Heart left ventricle (tissue), 16 donors: ENCODE results near the gene ZFP36. TPM values are rescaled to one million over a fixed set of nuclear protein-coding genes. Genes with fewer than 3 reads are reported as not detected.

Experiments used
- ATAC-seq, 4 donors: fragments of 200-7000 bp; cut with Tn5 transposase; one replicate each; pipeline ENCODE4 v1.9.1; 2020 to 2022; ENCODE audit warnings: moderate library complexity in 4 of 4, mild to moderate bottlenecking in 3 of 4, moderate number of reproducible peaks in 1 of 4
- DNase-seq, 5 donors: peaks; one replicate each; pipeline ENCODE4 v3.0.0-alpha.2; 2020
- H3K27ac ChIP-seq, 12 donors: fragments of 200-600 bp; sonication (generic) in 4 of 12; one replicate each; pipeline versions ENCODE4 v1.5.0 to v1.8.0; 2016 to 2022; ENCODE audit warnings: mild to moderate bottlenecking in 2 of 12
- H3K27me3 ChIP-seq, 9 donors: fragments of 200-600 bp; sonication (generic) in 2 of 9; one replicate each; pipeline versions ENCODE4 v1.5.1 to v1.8.0; 2016 to 2022; ENCODE audit warnings: mild to moderate bottlenecking in 3 of 9
- H3K36me3 ChIP-seq, 9 donors: fragments of 200-600 bp; sonication (generic) in 2 of 9; one replicate each; pipeline versions ENCODE4 v1.5.0 to v1.8.0; 2018 to 2022; ENCODE audit warnings: mild to moderate bottlenecking in 2 of 9
- H3K4me1 ChIP-seq, 12 donors: fragments of 200-600 bp; sonication (generic) in 4 of 12; one replicate each; pipeline versions ENCODE4 v1.5.0 to v1.8.0; 2016 to 2022; ENCODE audit warnings: mild to moderate bottlenecking in 3 of 12
- H3K4me3 ChIP-seq, 12 donors: fragments of 200-600 bp; sonication (generic) in 4 of 12; one replicate each; pipeline versions ENCODE4 v1.5.0 to v1.8.0; 2017 to 2022; ENCODE audit warnings: mild to moderate bottlenecking in 9 of 12, moderate library complexity in 4 of 12
- H3K9me3 ChIP-seq, 12 donors: fragments of 200-600 bp; sonication (generic) in 4 of 12; one replicate each; pipeline versions ENCODE4 v1.5.0 to v1.8.0; 2016 to 2022; ENCODE audit warnings: mild to moderate bottlenecking in 1 of 12
- POLR2A ChIP-seq, 2 donors: fragments of 450-650 bp; IDR thresholded peaks; one replicate each; pipeline ENCODE4 v1.6.1; 2017; ENCODE audit warnings: antibody characterized with exemption in 2 of 2, mild to moderate bottlenecking in 2 of 2, moderate library complexity in 2 of 2
- WGBS, 4 donors: extraction: QIAGEN DNeasy Blood & Tissue Kit in 2 of 4; methylation state at CpG; one replicate each; pipeline versions ENCODE4 v1.1.5 to v1.1.7; 2013 to 2018; 5-methylcytosine and 5-hydroxymethylcytosine counted together
- intact Hi-C, 10 donors: fragments of 100-400 bp; cut with DNase I; formaldehyde crosslinking; loops; one replicate each; pipeline versions ENCODE4 v1.11.1 to v1.14.2; 2022
- polyA plus RNA-seq, 2 donors: library from polyadenylated mRNA; stranded (reverse); fragments of 200-250 nt; gene quantifications; one replicate each; pipeline ENCODE4 v1.2.3, GENCODE V29; 2013
- total RNA-seq, 9 donors: library from RNA; depleted of rRNA in 2 of 9; stranded (reverse); fragments of >200 nt in 2 of 9; fragmentation: NEBNext Ultra II Directional in 3 of 9; extraction: Animal tissue kit (Norgen Biotek cat#: 25700) in 3 of 9; gene quantifications; one replicate each; pipeline versions ENCODE4 v1.1.0 to v1.2.4, GENCODE V29; 2016 to 2023
- TF ChIP-seq, protein P1 (sequence below), 12 donors: fragments of 200-600 bp; sonication (generic) in 4 of 12; IDR thresholded peaks; one replicate each; pipeline versions ENCODE4 v1.5.0 to v1.8.0; 2018 to 2022; ENCODE audit warnings: antibody characterized with exemption in 12 of 12, mild to moderate bottlenecking in 5 of 12
- donor health status: ischemic (EF 13 %, LVEDD 7.1; RV severe dilation, severe dysfunction).
- donor health status: healthy with polysubstance abuse.
- donor health status: DM: no; HTN: yes; CAD: no.
- donor health status: DM: no; HTN: no; CAD: no.
- donor health status: ischemic (EF 25% LVEDD 6.9; RV normal size, moderate dysfunction).
- donor health status: ischemic (EF 25% LVEDD 5.7; RV mildly dilated, moderate dysfunction).
- donor health status: healthy.
- donor health status: DM: yes; HTN: yes; CAD: no.
- donor health status: ischemic (EF 35%, LVEDD 5.7; RV mildly dilated, moderate dysfunction).
- donor health status: nonischemic (EF 11% LVEDD 7.7; RV severe dilation, severe dysfunction).
- donor health status: DM: yes; HTN: yes; CAD: no.
- donor health status: PGD.
- donor health status: ischemic (EF 29% LVEDD 5.4; RV normal size, mild dysfunction).
- donor health status: nonischemic (EF 23%, LVEDD 6.1; RV moderate dilation, normal function).

The ZFP36 gene
- total and polyA plus RNA-seq, 11 donors: 16.1 to 145 (median 51.1) TPM

- DNase-seq: peak; percentile 69 to 88 (median 84)
- 74 to 87% (median 86%) methylated on average over 10 to 11 of the region's 11 CpGs for WGBS, 4 donors
- H3K4me3 ChIP-seq: peak overlapping the region in 3 of 12 donors; percentile 2 to 44 (median 20)
- H3K27ac ChIP-seq: peak overlapping the region; percentile 11 to 100 (median 79)
- H3K36me3 ChIP-seq: peaks cover 0 to 42% (median 26%) of the 10 kb centered on the region in 9 donors
- peak in 3 of 4 donors; percentile 18 to 35 (median 22) for ATAC-seq
- TF ChIP-seq, protein P1, sequence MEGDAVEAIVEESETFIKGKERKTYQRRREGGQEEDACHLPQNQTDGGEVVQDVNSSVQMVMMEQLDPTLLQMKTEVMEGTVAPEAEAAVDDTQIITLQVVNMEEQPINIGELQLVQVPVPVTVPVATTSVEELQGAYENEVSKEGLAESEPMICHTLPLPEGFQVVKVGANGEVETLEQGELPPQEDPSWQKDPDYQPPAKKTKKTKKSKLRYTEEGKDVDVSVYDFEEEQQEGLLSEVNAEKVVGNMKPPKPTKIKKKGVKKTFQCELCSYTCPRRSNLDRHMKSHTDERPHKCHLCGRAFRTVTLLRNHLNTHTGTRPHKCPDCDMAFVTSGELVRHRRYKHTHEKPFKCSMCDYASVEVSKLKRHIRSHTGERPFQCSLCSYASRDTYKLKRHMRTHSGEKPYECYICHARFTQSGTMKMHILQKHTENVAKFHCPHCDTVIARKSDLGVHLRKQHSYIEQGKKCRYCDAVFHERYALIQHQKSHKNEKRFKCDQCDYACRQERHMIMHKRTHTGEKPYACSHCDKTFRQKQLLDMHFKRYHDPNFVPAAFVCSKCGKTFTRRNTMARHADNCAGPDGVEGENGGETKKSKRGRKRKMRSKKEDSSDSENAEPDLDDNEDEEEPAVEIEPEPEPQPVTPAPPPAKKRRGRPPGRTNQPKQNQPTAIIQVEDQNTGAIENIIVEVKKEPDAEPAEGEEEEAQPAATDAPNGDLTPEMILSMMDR (IDR thresholded peaks at IDR 0.05): no peak
- TF ChIP-seq POLR2A (IDR thresholded peaks at IDR 0.05): no peak
- no peaks in the 10 kb centered on the region for H3K27me3 ChIP-seq
- no peaks in the 10 kb centered on the region for H3K9me3 ChIP-seq
- intact Hi-C loops: loop anchor here in 5 of 10 donors (1.0 to 10.0 kb wide), 5 partner anchors 13 to 136 kb away; partner anchors contain the start of genes EID2B (in 3 of the 5), SUPT5H (in 2 of the 5) and SAMD4B (in 1 of the 5)
- H3K4me1 ChIP-seq: peaks cover 6 to 56% (median 25%) of the 10 kb centered on the region in 12 donors
Observed at GRCh38 chr19:39398297-39398864, 8.3 kb upstream of the ZFP36 start.

DNA sequence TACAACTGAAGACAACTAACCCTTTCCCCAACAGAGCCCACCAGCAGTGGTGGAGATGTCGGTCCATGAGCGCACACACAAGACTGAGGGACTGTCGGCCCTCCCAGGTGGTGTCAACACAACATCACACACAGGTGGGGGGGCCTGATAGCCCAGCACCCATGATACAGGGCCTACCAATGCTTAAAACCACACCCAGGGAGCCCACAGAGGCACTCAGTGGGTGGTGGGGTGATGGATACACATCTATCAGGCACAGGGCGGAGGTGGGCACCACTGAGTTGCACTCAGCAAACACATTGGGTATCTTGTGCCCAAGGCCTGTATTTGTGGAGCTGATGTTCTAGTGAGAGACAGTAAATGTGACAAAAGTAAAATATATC lies 7.0 kb upstream of the ZFP36 start:
- peak in 1 of 5 donors; percentile 13 for DNase-seq
- intact Hi-C loops: loop anchor here in 4 of 10 donors (5.0 to 10.0 kb wide), 4 partner anchors 45 to 135 kb away; partner anchors contain the start of genes EID2B (in 3 of the 4), SUPT5H (in 2 of the 4) and SAMD4B (in 1 of the 4)

GRCh38 chr19:39400061-39400460 lies 6.6 kb upstream of the ZFP36 start:
- intact Hi-C loops: no loop called here
- DNase-seq (peak in 2 of 5 donors; percentile 7 to 21), ATAC-seq (no peak)
- Histone ChIP-seq H3K27ac (peak overlapping the region in 4 of 12 donors; percentile 79 to 100 (median 98)), H3K9me3 (no peaks in the 10 kb centered on the region), H3K4me3 (no peak overlapping the region), H3K4me1 (peaks cover 6 to 69% (median 33%) of the 10 kb centered on the region in 12 donors), H3K36me3 (peaks cover 0 to 27% (median 9%) of the 10 kb centered on the region in 9 donors), H3K27me3 (no peaks in the 10 kb centered on the region)
- 89 to 93% (median 91%) methylated on average over 4 of the region's 4 CpGs for WGBS, 4 donors
- no peak for TF ChIP-seq POLR2A (IDR thresholded peaks at IDR 0.05)

More for the DNA sequence above, 7.0 kb upstream of the ZFP36 start:
- Histone ChIP-seq H3K4me1 (peaks cover 6 to 65% (median 32%) of the 10 kb centered on the region in 12 donors), H3K27ac (peak overlapping the region in 4 of 12 donors; percentile 79 to 100 (median 89)), H3K4me3 (no peak overlapping the region), H3K27me3 (no peaks in the 10 kb centered on the region), H3K9me3 (no peaks in the 10 kb centered on the region), H3K36me3 (peaks cover 0 to 31% (median 13%) of the 10 kb centered on the region in 9 donors)
- ATAC-seq: no peak
- 88 to 96% (median 95%) methylated on average over 4 of the region's 4 CpGs for WGBS, 4 donors
- no peak for TF ChIP-seq POLR2A (IDR thresholded peaks at IDR 0.05)
- TF ChIP-seq, protein P1 (IDR thresholded peaks at IDR 0.05): no peak

- Histone ChIP-seq H3K4me1 (peaks cover 6 to 80% (median 40%) of the 10 kb centered on the region in 12 donors), H3K4me3 (no peak overlapping the region), H3K36me3 (peaks cover 0 to 18% (median 5%) of the 10 kb centered on the region in 9 donors), H3K9me3 (no peaks in the 10 kb centered on the region), H3K27me3 (no peaks in the 10 kb centered on the region), H3K27ac (peak overlapping the region; percentile 16 to 100 (median 98))
- WGBS, 4 donors: 59 to 78% (median 73%) methylated on average over 4 of the region's 4 CpGs
- DNase-seq (peak in 1 of 5 donors; percentile 40), ATAC-seq (no peak)
- TF ChIP-seq POLR2A (IDR thresholded peaks at IDR 0.05): no peak
- TF ChIP-seq, protein P1 (IDR thresholded peaks at IDR 0.05): no peak
- intact Hi-C loops: no loop called here
Observed at GRCh38 chr19:39401070-39401548, 5.5 kb upstream of the ZFP36 start.
